Embryonic facial prominence (tissue), 1 donor: ENCODE results near the gene SUPT16H.
A peak's percentile ranks its signal among the peaks of the same experiment; 100 is the strongest.
"Not testable (repeated sequence)": the region's sequence is repeated elsewhere in the genome, so short reads cannot be mapped to it uniquely, and the experiment has no call there.

ENCODE experiments used
- DNase-seq: peaks from one replicate; pipeline ENCODE4 v3.0.0-alpha.2; 2016; ENCODE audit errors: extremely low spot score

The SUPT16H gene

DNA sequence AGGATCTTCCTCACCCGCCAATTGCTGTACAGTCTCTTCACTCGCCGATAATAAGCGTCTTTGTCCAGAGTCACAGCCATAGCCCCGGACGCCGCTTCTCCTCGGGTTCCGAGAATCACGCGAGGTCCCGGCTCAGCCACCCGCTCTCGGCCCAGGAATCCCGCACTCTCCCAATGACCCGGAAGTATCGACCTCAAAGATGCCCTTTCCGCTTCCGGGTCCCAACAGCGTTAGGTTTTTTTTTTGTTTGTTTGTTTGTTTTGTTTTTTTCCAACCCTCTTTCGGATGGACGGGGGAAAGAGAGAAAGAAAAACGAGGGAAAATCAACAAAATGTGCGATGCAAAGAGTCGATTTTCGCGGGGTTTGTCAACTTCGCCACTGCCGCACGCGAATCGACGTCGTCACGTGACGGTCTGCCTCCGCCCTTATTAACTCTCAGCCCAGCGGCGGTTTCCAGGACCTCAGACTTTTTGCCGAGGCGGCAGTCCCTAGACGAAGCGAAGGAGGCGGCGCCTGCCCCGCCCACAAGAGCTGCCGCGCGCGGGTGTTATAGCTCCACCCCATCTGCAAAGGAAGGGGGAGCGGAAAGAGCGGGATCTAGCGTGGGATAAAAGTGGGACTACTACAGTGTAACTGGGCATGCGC, at the start of gene SUPT16H:
Gene SUPT16H, minus strand, starts transcription at position 172 of the 646 bp plus-strand sequence. Its CDS starts 92 bp downstream, at position 80.
- peak; percentile 92 for DNase-seq

DNA sequence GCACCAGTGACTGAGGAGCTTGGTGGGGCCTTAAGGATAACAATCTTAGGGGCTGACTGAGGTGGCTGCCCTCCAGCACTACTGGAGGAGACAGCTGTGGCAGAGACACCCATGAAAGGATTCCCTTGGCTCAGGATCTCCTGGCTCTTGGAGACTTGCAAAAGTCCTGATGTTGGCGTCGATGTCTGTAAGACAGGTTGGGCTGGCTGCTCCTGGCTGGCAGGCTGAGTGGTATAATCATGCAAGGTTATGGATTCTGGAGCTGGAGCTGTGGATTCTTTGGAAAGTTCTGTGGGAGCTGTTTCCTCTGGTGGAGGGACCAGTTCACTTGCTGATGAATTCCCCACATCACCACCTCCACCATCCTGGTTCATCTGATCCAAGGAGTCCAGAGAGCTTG, 47.3 kb upstream of the SUPT16H start:
- DNase-seq = no peak

GRCh38 chr14:21428930-21429329, 45.1 kb upstream of the SUPT16H start:
- no peak for DNase-seq

GRCh38 chr14:21426692-21427091, 42.9 kb upstream of the SUPT16H start:
- no peak for DNase-seq

GRCh38 chr14:21419528-21419927, 35.7 kb upstream of the SUPT16H start:
- no peak for DNase-seq

DNA sequence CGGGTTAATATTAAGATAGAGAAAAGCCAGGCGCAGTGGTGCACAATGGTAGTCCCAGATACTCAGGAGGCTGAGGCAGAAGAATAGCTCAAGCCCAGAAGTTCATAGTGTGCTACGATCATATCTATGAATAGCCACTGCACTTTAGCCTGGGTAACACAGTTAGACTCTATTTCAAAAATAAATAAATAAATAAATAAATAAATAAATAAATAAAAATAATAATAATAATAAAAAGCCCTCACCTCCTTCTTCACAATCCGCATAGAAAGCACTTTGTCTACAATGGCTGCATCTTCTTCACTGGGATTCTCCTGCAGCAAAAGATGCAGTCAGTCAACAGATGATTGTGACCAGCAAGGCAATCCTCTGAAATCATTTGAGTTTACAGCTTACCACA, 31.5 kb upstream of the SUPT16H start:
- DNase-seq = no peak

DNA sequence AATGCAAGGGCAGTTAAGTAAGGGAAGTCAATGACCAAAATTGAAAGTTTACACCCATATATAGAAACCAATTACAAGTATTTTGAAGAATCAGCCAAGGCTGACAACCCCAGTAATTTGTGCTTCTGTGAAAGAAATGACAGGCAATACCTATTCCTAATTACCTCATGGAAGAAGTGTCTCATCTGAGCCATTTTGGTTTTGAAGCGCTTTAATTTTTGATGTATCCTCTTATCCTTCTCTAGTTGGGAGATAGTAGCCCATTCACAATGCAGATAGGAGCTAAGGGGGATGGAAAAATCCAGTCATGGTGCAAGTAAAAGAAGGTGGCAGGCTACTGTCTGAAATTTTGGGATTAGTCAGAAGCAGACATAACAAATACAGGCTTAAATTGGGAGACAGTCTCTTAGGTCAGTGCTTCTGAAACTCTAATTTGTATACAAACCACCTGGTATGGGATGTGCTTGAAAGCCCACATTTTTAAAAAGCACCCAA, 30.4 kb upstream of the SUPT16H start:
- no peak for DNase-seq

GRCh38 chr14:21408147-21408546, 24.3 kb upstream of the SUPT16H start:
- DNase-seq = no peak

GRCh38 chr14:21406213-21406612, 22.4 kb upstream of the SUPT16H start:
- no peak for DNase-seq

DNA sequence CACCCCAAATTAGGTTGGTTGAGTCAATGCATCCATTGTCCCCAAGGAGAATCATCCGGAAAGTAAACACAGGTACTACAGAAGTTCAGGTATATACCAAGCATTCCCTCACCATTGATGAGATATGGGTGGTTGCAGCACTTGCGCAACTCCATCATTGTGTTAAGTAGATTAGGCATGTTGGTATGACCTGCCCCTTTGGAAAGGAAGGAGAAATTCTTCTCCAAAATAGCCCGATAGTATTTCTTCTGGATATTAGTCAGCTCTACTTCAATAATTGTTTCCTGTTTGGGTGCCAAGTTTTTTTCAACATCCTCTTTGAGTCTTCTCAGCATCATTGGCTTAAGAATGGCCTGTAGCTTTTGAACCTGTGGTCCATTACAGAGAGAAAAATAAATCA, 21.3 kb upstream of the SUPT16H start:
- DNase-seq = no peak

DNA sequence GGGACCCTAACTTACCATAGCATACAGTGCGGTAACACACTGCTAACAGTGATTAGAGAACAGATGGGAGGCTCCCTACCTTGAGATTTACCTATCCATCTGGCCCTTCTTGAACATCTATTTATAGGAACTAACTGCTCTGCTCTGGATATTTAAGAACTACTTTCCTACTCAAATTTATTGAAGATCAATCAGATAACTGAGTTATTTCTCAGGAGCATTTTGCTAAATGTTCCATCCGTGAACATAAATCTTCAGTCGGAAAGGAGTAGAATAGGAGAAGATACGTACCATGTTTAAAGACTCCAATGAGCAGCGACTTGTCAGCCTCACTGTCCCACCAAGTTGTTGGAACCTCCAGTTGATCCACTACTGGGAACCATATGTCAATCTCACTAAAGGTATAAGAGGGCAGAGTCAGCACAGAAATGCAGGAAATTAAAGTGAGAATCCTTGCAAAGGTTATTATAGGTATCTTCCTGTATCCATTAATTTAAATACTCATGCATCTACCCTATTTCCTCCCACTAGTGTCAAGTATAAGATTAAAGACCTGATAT, 15.6 kb upstream of the SUPT16H start:
- no peak for DNase-seq

DNA sequence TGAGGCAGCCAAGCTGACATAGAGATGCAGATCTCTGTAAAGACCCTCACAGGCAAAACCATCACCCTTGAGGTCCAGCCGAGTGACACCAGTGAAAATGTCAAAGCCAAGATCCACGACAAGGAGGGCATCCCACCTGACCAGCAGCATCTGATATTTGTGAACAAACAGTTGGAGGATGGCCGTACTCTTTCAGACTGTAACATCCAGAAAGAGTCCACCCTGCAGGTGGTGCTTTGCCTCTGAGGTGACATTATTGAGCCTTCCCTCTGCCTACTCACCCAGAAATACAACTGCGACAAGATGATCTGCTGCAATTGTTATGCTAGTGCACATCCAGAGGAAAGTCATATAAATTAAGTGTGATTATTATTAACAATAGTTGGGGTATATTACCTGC, 15.1 kb upstream of the SUPT16H start:
- DNase-seq = no peak

GRCh38 chr14:21395450-21395849, 11.6 kb upstream of the SUPT16H start:
- no peak for DNase-seq

DNA sequence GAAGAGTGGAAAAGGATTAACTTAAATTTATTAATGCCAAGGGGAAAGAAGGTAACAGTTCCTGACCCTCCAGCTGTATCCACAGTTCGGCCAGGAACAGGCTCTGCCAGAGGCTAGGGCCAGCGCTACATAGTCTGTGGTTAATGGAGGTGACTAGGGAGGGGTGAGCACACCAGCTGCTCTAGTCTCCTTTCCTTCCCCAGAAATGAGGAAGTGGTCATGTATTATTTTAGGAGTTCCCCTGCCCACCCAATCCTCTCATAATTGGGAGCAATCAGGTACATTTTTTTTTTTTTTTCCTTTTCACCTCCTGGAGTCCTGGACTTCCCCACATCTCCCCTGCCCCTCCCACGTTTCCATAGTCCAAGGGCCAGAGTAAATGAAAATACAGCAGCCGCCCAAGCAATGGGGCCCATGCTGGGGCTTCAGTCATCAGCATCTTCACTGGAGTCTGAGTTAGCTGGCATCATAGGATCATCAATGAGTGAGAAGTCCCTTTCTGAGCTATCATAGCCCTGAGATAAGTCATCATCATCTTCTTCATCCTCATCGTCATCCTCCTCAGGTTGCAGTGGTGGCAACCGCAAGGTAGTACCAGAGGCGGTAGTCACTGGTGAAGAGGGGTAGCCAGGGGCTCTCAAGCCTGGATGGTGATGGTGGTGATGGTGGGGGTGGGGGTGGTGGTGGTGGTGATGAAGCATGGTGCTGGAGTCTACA, 1.5 kb upstream of the SUPT16H start:
- no peak for DNase-seq

- no peak for DNase-seq
These were observed 654 bp upstream of the SUPT16H start for GRCh38 chr14:21384494-21384851.

DNA sequence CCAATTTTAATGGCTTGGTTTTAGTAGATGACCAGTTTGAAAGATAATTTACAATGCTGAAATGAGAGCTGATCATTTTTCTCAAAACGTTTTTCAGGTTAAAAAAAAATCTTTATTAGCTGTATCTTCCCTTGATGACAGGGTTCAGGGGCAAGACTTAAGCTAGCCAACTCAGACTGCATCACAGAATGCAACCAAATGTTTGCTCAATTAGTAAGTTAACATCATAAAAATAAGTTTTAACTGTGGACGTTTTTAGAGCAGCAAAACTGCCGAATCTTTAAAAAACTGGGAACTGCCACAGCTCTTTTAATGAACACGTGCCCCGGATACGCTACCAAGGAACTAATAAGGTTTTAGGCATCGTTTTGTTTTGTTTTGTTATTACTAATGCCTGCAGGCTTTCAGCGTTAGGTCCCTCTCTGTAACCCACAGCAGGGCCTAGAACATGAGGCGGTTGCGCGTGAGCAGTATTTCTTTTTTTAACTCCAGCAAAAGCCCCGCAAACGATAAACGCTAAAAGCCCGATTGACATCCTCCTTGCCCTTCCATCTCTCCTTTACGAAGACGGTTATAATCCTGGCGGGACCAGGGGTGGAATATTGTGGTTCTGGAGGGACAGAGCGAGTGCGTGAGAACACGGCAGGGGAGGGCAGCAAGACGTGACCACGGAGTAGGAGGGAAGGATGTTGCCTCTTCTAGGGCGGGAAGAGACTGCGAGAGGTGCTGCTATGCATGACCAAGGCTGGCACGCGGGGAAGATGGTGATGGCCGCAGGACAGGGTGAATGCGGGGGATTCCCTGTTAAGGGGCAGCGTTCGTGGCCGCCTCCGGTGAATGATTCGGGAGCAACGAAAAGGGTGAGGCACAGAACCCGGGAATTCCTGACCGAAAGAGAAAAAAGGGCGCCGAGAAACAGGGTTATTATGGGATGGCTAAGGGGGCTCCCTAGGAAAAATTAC, 652 bp downstream of the SUPT16H start:
- DNase-seq = peak; percentile 10

- DNase-seq = no peak
These were observed 1.7 kb downstream of the SUPT16H start for GRCh38 chr14:21382095-21382494.

- no peak for DNase-seq
These were observed 4.5 kb downstream of the SUPT16H start for GRCh38 chr14:21379338-21379737.

DNA sequence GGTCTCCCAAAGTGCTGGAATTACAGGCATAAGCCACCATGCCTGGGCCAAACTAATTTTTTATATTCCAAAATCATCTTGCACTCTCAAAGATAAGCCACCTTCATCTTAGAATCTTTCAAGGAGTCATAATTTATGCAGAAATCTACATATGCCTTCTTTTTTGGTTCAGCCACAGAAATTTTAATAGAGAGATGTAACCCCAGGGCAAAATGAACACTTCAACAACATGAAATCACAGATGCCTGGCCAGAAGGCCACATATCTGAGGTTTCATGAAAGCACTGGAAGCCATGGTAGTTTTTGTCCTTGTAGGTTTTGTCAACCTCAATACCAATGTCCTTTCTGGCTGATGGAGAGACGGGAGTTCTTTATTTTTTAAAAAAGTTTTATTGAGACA, 9.8 kb downstream of the SUPT16H start:
- DNase-seq = no peak

DNA sequence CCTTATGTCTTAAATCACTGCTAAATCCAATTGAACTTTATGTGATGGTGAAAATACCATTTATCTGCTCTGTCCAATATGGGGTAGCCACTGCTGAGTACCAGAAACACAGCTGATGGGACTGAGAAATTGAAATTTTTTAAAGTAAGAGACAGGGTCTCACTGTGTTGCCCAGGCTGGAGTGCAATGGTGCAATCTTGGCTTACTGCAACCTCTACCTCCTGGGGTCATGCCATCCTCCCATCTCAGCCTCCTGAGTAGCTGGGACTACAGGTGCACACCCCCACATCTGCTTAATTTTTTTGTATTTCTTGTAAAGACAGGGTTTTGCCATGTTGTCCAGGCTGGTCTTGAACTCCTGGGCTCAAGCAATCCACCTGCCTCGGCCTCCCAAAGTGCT, 11.0 kb downstream of the SUPT16H start:
- not testable (repeated sequence) for DNase-seq

GRCh38 chr14:21369949-21370679, 13.7 kb downstream of the SUPT16H start:
- DNase-seq = no peak
